NB4 (cell line): ENCODE data around the gene COL26A1.

ENCODE experiments used
- DNase-seq: peaks from one replicate; pipeline ENCODE4 v3.0.0; 2010; ENCODE audit warnings: low read depth
- H3K4me3 ChIP-seq: one replicate; pipeline ENCODE4 v1.5.1; 2011; ENCODE audit warnings: mild to moderate bottlenecking, low read depth, low read length, moderate library complexity
- MYC ChIP-seq: IDR thresholded peaks from 2 replicates; pipeline ENCODE4 v1.6.1; 2011; ENCODE audit warnings: low read depth, low read length
- POLR2A ChIP-seq: IDR thresholded peaks from 2 replicates; pipeline ENCODE4 v1.6.1; 2011; ENCODE audit warnings: mild to moderate bottlenecking; ENCODE audit not compliant: insufficient read length; ENCODE audit errors: extremely low read depth
- TF ChIP-seq, protein P1 (sequence below): IDR thresholded peaks from 2 replicates; pipeline ENCODE4 v1.6.1; 2011; ENCODE audit warnings: low read depth, low read length
- TF ChIP-seq, protein P2 (sequence below): IDR thresholded peaks from one replicate; pipeline ENCODE4 v1.5.1; 2012; ENCODE audit warnings: low read depth, low read length

Gene COL26A1

DNA sequence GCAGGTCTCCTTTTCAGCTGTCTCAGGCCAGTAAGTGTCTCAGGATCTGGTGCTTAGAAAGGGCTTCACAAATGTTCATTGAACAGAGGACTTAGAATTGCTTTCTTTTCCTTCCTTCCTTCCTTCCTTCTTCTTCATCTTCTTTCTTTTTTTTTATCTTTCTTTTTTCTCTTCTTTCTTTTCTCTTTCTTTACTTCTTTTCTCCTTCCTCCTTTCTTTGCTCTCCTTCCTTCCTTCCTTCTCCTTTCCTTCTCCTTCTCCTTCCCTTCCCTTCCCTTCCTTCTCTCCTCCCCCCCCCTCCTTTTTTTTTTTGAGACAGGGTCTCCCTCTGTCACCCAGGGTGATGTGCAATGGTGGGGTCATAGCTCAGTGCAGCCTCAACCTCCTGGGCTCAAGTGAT, 34.6 kb downstream of the COL26A1 start:
- TF ChIP-seq MYC = no peak
- TF ChIP-seq POLR2A = no peak
- TF ChIP-seq, protein P1, sequence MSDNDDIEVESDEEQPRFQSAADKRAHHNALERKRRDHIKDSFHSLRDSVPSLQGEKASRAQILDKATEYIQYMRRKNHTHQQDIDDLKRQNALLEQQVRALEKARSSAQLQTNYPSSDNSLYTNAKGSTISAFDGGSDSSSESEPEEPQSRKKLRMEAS = no peak
- TF ChIP-seq, protein P2, sequence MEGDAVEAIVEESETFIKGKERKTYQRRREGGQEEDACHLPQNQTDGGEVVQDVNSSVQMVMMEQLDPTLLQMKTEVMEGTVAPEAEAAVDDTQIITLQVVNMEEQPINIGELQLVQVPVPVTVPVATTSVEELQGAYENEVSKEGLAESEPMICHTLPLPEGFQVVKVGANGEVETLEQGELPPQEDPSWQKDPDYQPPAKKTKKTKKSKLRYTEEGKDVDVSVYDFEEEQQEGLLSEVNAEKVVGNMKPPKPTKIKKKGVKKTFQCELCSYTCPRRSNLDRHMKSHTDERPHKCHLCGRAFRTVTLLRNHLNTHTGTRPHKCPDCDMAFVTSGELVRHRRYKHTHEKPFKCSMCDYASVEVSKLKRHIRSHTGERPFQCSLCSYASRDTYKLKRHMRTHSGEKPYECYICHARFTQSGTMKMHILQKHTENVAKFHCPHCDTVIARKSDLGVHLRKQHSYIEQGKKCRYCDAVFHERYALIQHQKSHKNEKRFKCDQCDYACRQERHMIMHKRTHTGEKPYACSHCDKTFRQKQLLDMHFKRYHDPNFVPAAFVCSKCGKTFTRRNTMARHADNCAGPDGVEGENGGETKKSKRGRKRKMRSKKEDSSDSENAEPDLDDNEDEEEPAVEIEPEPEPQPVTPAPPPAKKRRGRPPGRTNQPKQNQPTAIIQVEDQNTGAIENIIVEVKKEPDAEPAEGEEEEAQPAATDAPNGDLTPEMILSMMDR = no peak
- DNase-seq = no peak

DNA sequence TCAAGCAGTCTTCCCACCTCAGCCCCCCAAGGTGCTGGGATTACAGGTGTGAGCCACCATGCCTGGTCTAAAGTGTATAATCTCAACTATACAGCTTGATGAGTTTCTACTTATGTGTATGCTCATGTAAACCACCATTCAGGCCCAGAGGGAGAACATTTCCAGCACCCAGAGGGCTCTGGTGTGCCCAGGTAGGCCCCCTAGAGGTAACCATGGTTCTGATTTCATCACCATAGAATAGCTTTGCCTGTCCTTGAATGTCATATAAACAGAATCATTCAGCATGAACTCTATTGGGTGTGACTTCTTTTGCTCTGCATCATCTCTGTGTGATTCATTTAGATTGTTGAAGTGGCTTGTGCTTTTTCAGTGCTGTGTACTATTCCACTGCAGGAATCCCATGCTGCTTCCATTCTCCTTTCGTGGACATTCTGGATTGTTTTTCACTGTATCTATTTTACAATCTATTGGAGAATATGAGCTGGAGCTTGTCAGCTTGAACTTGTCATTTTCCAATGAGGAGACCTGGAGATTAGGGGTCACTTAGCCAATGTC, 35.2 kb downstream of the COL26A1 start:
- TF ChIP-seq, protein P1 = no peak
- TF ChIP-seq, protein P2 = peak; percentile 13
- no peak overlapping the region for H3K4me3 ChIP-seq
- no peak for DNase-seq

More for the DNA sequence above, 34.6 kb downstream of the COL26A1 start:
- H3K4me3 ChIP-seq = no peak overlapping the region

DNA sequence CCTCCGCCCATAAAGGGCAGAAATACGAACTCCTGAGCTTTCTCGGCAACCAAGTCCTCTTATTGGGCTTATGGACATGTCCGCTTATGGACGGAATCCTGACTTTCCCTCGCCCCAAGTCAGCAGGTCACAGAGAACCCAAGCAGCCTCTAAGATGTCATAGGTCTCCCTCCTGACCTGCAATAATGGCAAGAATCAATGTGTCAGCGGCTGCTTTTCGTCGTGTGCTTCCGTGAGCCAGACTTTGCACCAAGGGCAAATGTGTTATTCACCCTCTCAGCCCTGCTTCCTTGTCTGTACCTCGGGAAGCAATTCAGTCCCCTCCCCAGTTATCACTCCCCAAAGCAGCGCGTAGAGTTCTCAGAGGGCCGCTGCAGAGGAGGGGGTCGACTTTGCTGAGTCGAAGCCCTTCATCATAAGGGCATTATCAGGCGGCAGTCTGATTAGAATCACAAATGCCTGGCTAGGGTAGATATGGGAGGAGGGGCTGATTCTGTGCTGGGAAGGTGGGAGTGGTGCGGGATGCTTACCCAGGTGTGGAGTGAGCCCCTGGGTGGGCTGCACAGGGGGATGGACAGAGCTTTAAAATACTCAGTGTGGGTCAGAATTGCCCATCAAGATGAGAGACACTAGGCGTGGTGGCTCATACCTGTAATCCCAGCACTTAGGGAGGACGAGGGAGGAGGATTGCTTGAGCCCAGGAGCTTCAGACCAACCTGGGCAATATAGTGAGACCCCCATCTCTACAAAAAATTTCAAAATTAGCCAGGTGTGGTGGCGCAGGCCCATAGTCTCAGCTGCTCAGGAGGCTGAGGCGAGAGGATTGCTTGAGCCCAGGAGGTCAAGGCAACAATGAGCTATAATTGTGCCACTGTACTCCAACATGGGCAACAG, 36.0 kb downstream of the COL26A1 start:
- no peak for DNase-seq
- H3K4me3 ChIP-seq = no peak overlapping the region
- TF ChIP-seq, protein P2 = no peak
- TF ChIP-seq, protein P1 = no peak

DNA sequence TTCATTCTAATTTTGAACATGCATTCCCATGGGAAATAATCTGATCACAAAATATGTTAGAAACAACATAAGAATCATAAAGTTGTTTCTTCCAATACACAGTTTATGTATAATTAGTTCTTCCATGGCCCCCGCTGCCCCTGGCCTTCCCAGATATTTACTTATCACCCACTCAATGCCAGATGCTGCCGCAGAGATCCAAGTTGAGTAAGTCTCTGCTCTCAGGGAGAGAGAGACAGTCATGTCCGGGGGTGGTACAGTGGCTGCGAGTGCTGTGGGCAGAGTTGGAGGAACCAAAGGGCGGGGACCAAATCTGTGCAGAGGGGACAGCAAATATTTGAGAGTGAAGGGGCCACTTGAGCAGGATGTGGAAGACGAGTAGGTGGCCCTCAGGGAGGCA, 37.1 kb downstream of the COL26A1 start:
- TF ChIP-seq POLR2A (no peak), MYC (no peak)
- TF ChIP-seq, protein P1 = no peak
- TF ChIP-seq, protein P2 = no peak
- H3K4me3 ChIP-seq = no peak overlapping the region
- peak; percentile 40 for DNase-seq

DNA sequence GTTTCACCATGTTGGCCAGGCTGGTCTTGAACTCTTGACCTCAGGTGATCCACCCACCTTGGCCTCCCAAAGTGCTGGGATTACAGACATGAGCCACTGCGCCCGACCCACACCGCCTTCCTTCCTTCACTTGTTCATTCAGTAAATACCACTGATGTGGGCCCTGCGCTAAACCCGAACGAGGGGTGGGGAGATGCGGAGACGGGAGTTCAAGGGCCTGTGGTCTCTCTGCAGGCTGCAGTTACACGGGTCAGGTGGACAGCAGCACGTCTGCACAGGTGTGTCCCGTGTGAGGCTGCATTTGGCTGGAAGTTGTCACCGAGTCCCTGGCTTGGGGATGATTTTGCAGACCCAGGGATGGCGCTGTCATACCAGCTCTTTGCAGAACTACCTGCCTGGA, 38.1 kb downstream of the COL26A1 start:
- no peak overlapping the region for H3K4me3 ChIP-seq
- no peak for DNase-seq
- TF ChIP-seq, protein P1 = no peak
- TF ChIP-seq MYC (no peak), POLR2A (no peak)
- TF ChIP-seq, protein P2 = no peak
